ENCODE measurements around the gene C12orf56.

Gene C12orf56

GRCh38 chr12:64268409-64268808 is 122.1 kb downstream of the C12orf56 start:
- no peaks in the 10 kb centered on the region for H3K4me1 Mint-ChIP-seq

GRCh38 chr12:64265839-64266238 is 124.7 kb downstream of the C12orf56 start:
- H3K27me3 Mint-ChIP-seq (ENCODE audit: low read depth) = no peaks in the 10 kb centered on the region
- TF ChIP-seq, protein P1, sequence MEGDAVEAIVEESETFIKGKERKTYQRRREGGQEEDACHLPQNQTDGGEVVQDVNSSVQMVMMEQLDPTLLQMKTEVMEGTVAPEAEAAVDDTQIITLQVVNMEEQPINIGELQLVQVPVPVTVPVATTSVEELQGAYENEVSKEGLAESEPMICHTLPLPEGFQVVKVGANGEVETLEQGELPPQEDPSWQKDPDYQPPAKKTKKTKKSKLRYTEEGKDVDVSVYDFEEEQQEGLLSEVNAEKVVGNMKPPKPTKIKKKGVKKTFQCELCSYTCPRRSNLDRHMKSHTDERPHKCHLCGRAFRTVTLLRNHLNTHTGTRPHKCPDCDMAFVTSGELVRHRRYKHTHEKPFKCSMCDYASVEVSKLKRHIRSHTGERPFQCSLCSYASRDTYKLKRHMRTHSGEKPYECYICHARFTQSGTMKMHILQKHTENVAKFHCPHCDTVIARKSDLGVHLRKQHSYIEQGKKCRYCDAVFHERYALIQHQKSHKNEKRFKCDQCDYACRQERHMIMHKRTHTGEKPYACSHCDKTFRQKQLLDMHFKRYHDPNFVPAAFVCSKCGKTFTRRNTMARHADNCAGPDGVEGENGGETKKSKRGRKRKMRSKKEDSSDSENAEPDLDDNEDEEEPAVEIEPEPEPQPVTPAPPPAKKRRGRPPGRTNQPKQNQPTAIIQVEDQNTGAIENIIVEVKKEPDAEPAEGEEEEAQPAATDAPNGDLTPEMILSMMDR (IDR thresholded peaks at IDR 0.05; ENCODE audit: unreplicated experiment in 3 of 3) = no peak
- H3K4me3 Mint-ChIP-seq = no peak overlapping the region
- H3K4me1 Mint-ChIP-seq = no peaks in the 10 kb centered on the region
- H3K9me3 Mint-ChIP-seq = no peaks in the 10 kb centered on the region
- H3K36me3 Mint-ChIP-seq (ENCODE audit: low read depth) = no peaks in the 10 kb centered on the region
- H3K27ac Mint-ChIP-seq = no peak overlapping the region

More at GRCh38 chr12:64268409-64268808, 122.1 kb downstream of the C12orf56 start:
- TF ChIP-seq, protein P1 (IDR thresholded peaks at IDR 0.05; ENCODE audit: unreplicated experiment in 3 of 3) = no peak
- Mint-ChIP-seq H3K4me3 (no peak overlapping the region), H3K27ac (no peak overlapping the region), H3K27me3 (ENCODE audit: low read depth) (no peaks in the 10 kb centered on the region), H3K36me3 (ENCODE audit: low read depth) (no peaks in the 10 kb centered on the region), H3K9me3 (no peaks in the 10 kb centered on the region)

- no peaks in the 10 kb centered on the region for H3K27me3 Mint-ChIP-seq (ENCODE audit: low read depth)
- no peaks in the 10 kb centered on the region for H3K36me3 Mint-ChIP-seq (ENCODE audit: low read depth)
- H3K27ac Mint-ChIP-seq = no peak overlapping the region
- H3K9me3 Mint-ChIP-seq = no peaks in the 10 kb centered on the region
- no peak overlapping the region for H3K4me3 Mint-ChIP-seq
- H3K4me1 Mint-ChIP-seq = no peaks in the 10 kb centered on the region
- TF ChIP-seq, protein P1 (IDR thresholded peaks at IDR 0.05; ENCODE audit: unreplicated experiment in 3 of 3) = no peak
These were observed 128.7 kb downstream of the C12orf56 start for GRCh38 chr12:64261813-64262212.

DNA sequence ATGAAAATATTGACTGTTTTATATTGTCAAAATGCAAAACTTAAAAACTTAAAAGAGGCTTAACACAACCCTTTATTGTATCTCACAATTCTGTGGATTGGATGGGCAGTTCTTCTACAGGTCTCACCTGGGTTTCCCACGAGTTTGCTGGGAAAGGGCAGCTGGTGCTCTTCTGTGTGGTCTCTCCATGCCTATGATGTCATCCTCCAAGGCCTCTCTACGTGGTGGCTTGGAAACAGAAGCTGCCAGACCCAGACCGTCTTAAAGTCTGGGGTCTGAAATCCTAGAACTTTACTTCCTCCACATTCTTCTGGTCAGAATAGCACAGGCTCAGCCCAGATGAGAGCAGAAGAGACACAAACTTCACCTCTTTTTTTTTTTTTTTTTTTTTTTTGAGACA is 132.0 kb downstream of the C12orf56 start:
- Mint-ChIP-seq H3K27ac (no peak overlapping the region), H3K27me3 (ENCODE audit: low read depth) (peaks cover 3% of the 10 kb centered on the region), H3K9me3 (no peaks in the 10 kb centered on the region), H3K4me1 (no peaks in the 10 kb centered on the region), H3K36me3 (ENCODE audit: low read depth) (no peaks in the 10 kb centered on the region), H3K4me3 (no peak overlapping the region)
- TF ChIP-seq, protein P1 (IDR thresholded peaks at IDR 0.05; ENCODE audit: unreplicated experiment in 3 of 3) = no peak

DNA sequence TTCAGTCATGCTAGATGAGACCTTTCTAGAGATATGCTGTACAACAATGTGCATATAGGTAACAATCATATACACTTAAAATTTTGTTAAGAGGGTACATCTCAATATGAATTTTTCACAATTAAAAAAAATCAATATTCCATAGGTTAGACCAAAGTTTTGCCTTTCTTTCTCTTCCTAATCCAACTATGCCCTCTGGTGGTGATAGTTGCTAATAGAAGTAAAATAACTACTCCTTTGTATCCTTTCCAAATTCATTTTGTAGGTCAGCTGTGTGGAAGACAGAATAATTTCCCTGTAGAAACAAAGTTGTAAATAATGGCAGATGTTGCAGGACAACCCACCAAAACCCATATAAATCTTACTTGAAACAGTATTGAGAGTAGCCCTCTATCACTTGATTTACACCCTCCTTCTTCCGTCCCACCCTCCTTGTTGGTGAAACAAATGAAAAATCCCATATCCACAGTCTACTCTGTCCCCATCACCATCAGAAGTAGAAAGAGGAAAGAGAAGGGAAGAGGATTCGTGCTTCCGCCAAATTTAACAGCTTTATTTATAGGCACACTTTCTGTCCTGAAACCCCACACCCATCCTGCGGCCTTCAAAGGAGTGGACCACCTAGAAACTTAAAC is 134.3 kb downstream of the C12orf56 start:
- no peaks in the 10 kb centered on the region for H3K9me3 Mint-ChIP-seq
- no peaks in the 10 kb centered on the region for H3K36me3 Mint-ChIP-seq (ENCODE audit: low read depth)
- H3K4me1 Mint-ChIP-seq = no peaks in the 10 kb centered on the region
- peaks cover 3% of the 10 kb centered on the region for H3K27me3 Mint-ChIP-seq (ENCODE audit: low read depth)
- no peak overlapping the region for H3K27ac Mint-ChIP-seq
- no peak overlapping the region for H3K4me3 Mint-ChIP-seq
- TF ChIP-seq, protein P1 (IDR thresholded peaks at IDR 0.05; ENCODE audit: unreplicated experiment in 3 of 3) = peak; percentile 66 to 87 (median 83)

- H3K27me3 Mint-ChIP-seq (ENCODE audit: low read depth) = peaks cover 3% of the 10 kb centered on the region
- no peaks in the 10 kb centered on the region for H3K9me3 Mint-ChIP-seq
- no peaks in the 10 kb centered on the region for H3K36me3 Mint-ChIP-seq (ENCODE audit: low read depth)
- TF ChIP-seq, protein P1 (IDR thresholded peaks at IDR 0.05; ENCODE audit: unreplicated experiment in 3 of 3) = no peak
- H3K4me3 Mint-ChIP-seq = no peak overlapping the region
- no peak overlapping the region for H3K27ac Mint-ChIP-seq
- H3K4me1 Mint-ChIP-seq = no peaks in the 10 kb centered on the region
These were observed 135.3 kb downstream of the C12orf56 start for GRCh38 chr12:64255249-64255648.

All from nephron (organoid).